DND-41 (cell line): ENCODE data around the gene IQCK.

ENCODE experiments used
- ATAC-seq: fragments of 200-7000 bp; cut with Tn5 transposase; 3 replicates; pipeline ENCODE4 v1.9.1; 2021; ENCODE audit warnings: low read depth; ENCODE audit not compliant: insufficient read depth
- DNase-seq: peaks from one replicate; pipeline ENCODE4 v3.0.0-alpha.2; 2020
- H2AFZ ChIP-seq: 2 replicates; pipeline ENCODE4 v1.6.0; 2012; ENCODE audit warnings: low read depth, low read length
- H3K27ac ChIP-seq: 2 replicates; pipeline ENCODE4 v1.5.1; 2012; ENCODE audit warnings: low read length, inconsistent platforms
- H3K27me3 ChIP-seq: fragments of 200-600 bp; sonication (generic); 2 replicates; pipeline ENCODE4 v1.6.0; 2012; ENCODE audit warnings: low read length, mild to moderate bottlenecking, inconsistent platforms; ENCODE audit not compliant: insufficient read depth, poor library complexity
- H3K36me3 ChIP-seq: 2 replicates; pipeline ENCODE4 v1.5.1; 2012; ENCODE audit warnings: low read length, inconsistent platforms; ENCODE audit not compliant: insufficient read depth
- H3K4me1 ChIP-seq: 2 replicates; pipeline ENCODE4 v1.5.1; 2012; ENCODE audit warnings: mild to moderate bottlenecking, low read length; ENCODE audit not compliant: insufficient read depth
- H3K4me2 ChIP-seq: 2 replicates; pipeline ENCODE4 v1.6.0; 2012; ENCODE audit warnings: mild to moderate bottlenecking, moderate library complexity, low read length, inconsistent platforms; ENCODE audit not compliant: insufficient read depth
- H3K4me3 ChIP-seq, 2 experiments: fragments of 200-600 bp in 1 of 2; shearing (Covaris generic) in 1 of 2; 2 replicates each; pipeline ENCODE4 v1.5.1; 2012 to 2016; ENCODE audit warnings: inconsistent platforms in 2 of 2, low read length in 2 of 2, mild to moderate bottlenecking in 2 of 2, low read depth in 1 of 2, moderate library complexity in 1 of 2
- H3K79me2 ChIP-seq: 2 replicates; pipeline ENCODE4 v1.6.0; 2012; ENCODE audit warnings: low read length, inconsistent platforms; ENCODE audit not compliant: insufficient read depth
- H3K9ac ChIP-seq: 2 replicates; pipeline ENCODE4 v1.6.0; 2012; ENCODE audit warnings: low read depth, mild to moderate bottlenecking, inconsistent platforms, low read length, moderate library complexity
- H3K9me3 ChIP-seq: 2 replicates; pipeline ENCODE4 v1.5.1; 2012; ENCODE audit warnings: low read length, moderate library complexity, mild to moderate bottlenecking, inconsistent platforms; ENCODE audit not compliant: insufficient read depth, severe bottlenecking
- H4K20me1 ChIP-seq: 2 replicates; pipeline ENCODE4 v1.6.0; 2012; ENCODE audit warnings: low read length; ENCODE audit not compliant: insufficient read depth
- EZH2 ChIP-seq: IDR thresholded peaks from 3 replicates; pipeline ENCODE4 v1.6.1; 2012; ENCODE audit warnings: borderline replicate concordance, low read depth, mild to moderate bottlenecking, moderate library complexity, low read length, inconsistent platforms; ENCODE audit not compliant: severe bottlenecking
- TF ChIP-seq, protein P1 (sequence below): IDR thresholded peaks from 2 replicates; pipeline ENCODE4 v1.5.1; 2012; ENCODE audit warnings: borderline replicate concordance, low read length, moderate library complexity, mild to moderate bottlenecking; ENCODE audit not compliant: poor library complexity, severe bottlenecking; ENCODE audit errors: extremely low read depth

Gene IQCK

GRCh38 chr16:19698480-19699465 is 19.3 kb upstream of the IQCK start:
- no peaks in the 10 kb centered on the region for H3K9me3 ChIP-seq
- DNase-seq (no peak), ATAC-seq (no peak)
- H3K4me1 ChIP-seq, result peaks cover 25% of the 10 kb centered on the region
- H3K4me3 ChIP-seq, result no peak overlapping the region
- H3K36me3 ChIP-seq, result peaks cover 68% of the 10 kb centered on the region
- H3K27ac ChIP-seq, result no peak overlapping the region
- TF ChIP-seq, protein P1, sequence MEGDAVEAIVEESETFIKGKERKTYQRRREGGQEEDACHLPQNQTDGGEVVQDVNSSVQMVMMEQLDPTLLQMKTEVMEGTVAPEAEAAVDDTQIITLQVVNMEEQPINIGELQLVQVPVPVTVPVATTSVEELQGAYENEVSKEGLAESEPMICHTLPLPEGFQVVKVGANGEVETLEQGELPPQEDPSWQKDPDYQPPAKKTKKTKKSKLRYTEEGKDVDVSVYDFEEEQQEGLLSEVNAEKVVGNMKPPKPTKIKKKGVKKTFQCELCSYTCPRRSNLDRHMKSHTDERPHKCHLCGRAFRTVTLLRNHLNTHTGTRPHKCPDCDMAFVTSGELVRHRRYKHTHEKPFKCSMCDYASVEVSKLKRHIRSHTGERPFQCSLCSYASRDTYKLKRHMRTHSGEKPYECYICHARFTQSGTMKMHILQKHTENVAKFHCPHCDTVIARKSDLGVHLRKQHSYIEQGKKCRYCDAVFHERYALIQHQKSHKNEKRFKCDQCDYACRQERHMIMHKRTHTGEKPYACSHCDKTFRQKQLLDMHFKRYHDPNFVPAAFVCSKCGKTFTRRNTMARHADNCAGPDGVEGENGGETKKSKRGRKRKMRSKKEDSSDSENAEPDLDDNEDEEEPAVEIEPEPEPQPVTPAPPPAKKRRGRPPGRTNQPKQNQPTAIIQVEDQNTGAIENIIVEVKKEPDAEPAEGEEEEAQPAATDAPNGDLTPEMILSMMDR, result no peak
- no peak for TF ChIP-seq EZH2
- H3K27me3 ChIP-seq, result no peaks in the 10 kb centered on the region
- no peak overlapping the region for H3K9ac ChIP-seq
- H3K4me2 ChIP-seq, result no peak overlapping the region
- no peak overlapping the region for H2AFZ ChIP-seq
- peaks cover 51% of the 10 kb centered on the region for H4K20me1 ChIP-seq
- peaks cover 7% of the 10 kb centered on the region; the same call in 1 of the 2 replicates for H3K79me2 ChIP-seq

DNA sequence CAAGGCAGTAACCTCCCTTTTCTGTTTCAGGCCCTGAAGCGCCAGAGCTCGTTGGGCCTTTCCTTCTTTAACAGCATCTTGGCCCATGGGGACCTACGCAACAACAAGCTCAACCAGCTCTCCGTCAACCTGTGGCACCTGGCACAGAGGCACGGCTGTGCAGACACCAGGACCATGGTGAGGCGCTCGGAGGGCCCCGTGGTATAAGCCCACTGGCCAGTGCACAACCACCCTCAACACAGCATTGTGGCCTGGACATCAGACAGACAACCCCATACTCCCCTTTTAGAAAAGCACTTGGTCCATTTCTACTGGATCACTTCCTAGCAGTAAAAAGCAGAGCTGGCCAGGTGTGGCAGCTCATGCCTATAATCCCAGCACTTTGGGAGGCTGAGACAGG is 18.6 kb upstream of the IQCK start:
- no peak for DNase-seq
- TF ChIP-seq, protein P1, result no peak
- TF ChIP-seq EZH2, result no peak
- Histone ChIP-seq H3K36me3 (peaks cover 70% of the 10 kb centered on the region), H3K9ac (no peak overlapping the region), H3K9me3 (no peaks in the 10 kb centered on the region), H3K4me1 (peaks cover 25% of the 10 kb centered on the region), H3K27ac (no peak overlapping the region), H3K4me2 (no peak overlapping the region), H3K79me2 (peaks cover 7% of the 10 kb centered on the region; the same call in 1 of the 2 replicates), H4K20me1 (peaks cover 56% of the 10 kb centered on the region), H3K4me3 (no peak overlapping the region), H2AFZ (no peak overlapping the region), H3K27me3 (no peaks in the 10 kb centered on the region)
- no peak for ATAC-seq

- Histone ChIP-seq H4K20me1 (peaks cover 65% of the 10 kb centered on the region), H3K27me3 (no peaks in the 10 kb centered on the region), H3K4me1 (peaks cover 25% of the 10 kb centered on the region), H3K9ac (no peak overlapping the region), H3K36me3 (peaks cover 77% of the 10 kb centered on the region), H3K9me3 (no peaks in the 10 kb centered on the region), H2AFZ (no peak overlapping the region), H3K4me2 (no peak overlapping the region), H3K79me2 (peaks cover 7% of the 10 kb centered on the region; the same call in 1 of the 2 replicates), H3K27ac (no peak overlapping the region), H3K4me3 (no peak overlapping the region)
- DNase-seq, result no peak
- TF ChIP-seq, protein P1, result no peak
- TF ChIP-seq EZH2, result no peak
- ATAC-seq, result no peak
Measured at GRCh38 chr16:19700319-19700781, 17.7 kb upstream of the IQCK start.
